ENCODE data around the gene SMPDL3B.

GRCh38 chr1:27922272-27922671 is 12.5 kb upstream of the SMPDL3B start:
- no peak for TF ChIP-seq CTCF (IDR thresholded peaks at IDR 0.05)
- no peak for TF ChIP-seq POLR2A (IDR thresholded peaks at IDR 0.05)

Measured in Peyer's patch (tissue), 4 donors.